DLD1 (cell line): ENCODE measurements around the gene GFM1.

Experiments used
- in situ Hi-C: cut with HindIII; loops from 2 replicates; pipeline ENCODE4 v1.10.0; 2017; ENCODE audit warnings: low sequenced_read_pairs

The GFM1 gene

DNA sequence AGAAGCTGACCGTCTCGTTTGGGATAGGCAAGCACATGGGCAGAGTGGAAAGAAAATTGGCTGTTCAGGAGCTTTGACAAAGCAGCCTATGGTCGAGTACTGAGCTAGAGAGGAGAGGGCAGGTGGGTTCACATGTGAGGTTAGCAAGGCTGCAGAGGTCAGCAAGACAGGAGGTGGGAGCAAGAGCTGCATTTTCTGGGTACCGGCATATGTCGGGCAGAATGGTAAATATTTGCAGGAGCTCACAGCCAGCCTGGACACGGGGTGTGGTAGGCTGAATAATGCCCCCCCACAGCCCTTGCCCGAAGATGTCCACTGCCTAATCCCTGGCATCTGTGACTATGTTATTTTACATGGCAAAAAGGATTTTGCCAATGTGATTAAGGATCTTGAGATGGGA is 79.7 kb downstream of the GFM1 start:
- in situ Hi-C loops, result no loop called here

DNA sequence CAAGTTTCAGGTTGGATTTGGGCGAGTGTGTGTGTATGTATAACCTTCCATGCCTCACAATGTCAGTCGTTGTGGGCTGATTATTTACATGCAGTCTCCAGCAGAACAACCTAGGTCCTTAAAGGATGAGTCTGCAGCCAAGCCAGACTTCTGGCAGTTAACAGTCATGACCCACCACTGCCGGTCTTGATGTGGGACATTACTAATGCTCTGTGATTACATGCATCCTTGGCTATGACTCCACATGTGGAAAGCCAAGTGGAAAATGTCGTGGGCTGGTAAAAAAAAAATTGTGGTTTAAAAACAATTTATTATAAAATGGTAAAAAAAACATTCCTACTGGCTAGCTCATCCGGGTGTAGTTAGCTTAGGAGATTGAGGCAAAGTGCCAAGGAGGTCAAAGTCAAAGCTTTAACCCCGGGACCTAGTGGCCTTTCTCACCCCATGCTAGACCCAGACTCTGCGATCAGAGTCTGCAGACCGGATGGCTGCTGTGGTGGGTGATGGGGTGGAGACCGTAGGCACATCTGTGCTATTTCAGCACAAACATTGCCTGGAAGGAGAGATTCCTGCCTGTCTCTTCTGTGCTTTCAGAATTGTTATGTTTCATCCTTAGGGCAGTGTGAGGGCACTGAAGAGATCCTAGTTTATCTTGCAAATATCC is 81.2 kb downstream of the GFM1 start:
- in situ Hi-C loops, result no loop called here

GRCh38 chr3:158727206-158728060 is 83.1 kb downstream of the GFM1 start:
- in situ Hi-C loops, result no loop called here

- in situ Hi-C loops, result no loop called here
Measured at GRCh38 chr3:158728061-158728377, 83.7 kb downstream of the GFM1 start.

DNA sequence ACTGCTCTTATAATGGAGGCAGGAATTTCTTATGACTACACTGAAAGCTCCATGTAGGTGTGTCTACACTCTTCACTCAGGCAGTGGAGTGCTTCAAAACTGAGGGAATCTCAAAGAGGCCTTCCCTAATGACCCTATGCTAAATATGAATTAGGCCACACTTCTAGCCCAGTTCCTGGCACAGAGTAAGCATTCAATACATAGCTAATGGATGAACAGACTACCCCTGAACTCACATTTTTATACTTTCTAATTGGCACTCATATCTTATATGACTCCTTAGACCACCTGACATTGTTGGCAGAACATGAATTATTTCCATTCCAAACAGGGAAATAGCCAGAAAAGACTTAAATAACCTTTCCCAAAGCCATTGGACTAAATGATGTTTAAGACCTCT is 84.5 kb downstream of the GFM1 start:
- in situ Hi-C loops, result no loop called here

GRCh38 chr3:158731486-158731885 is 87.2 kb downstream of the GFM1 start:
- in situ Hi-C loops, result no loop called here

DNA sequence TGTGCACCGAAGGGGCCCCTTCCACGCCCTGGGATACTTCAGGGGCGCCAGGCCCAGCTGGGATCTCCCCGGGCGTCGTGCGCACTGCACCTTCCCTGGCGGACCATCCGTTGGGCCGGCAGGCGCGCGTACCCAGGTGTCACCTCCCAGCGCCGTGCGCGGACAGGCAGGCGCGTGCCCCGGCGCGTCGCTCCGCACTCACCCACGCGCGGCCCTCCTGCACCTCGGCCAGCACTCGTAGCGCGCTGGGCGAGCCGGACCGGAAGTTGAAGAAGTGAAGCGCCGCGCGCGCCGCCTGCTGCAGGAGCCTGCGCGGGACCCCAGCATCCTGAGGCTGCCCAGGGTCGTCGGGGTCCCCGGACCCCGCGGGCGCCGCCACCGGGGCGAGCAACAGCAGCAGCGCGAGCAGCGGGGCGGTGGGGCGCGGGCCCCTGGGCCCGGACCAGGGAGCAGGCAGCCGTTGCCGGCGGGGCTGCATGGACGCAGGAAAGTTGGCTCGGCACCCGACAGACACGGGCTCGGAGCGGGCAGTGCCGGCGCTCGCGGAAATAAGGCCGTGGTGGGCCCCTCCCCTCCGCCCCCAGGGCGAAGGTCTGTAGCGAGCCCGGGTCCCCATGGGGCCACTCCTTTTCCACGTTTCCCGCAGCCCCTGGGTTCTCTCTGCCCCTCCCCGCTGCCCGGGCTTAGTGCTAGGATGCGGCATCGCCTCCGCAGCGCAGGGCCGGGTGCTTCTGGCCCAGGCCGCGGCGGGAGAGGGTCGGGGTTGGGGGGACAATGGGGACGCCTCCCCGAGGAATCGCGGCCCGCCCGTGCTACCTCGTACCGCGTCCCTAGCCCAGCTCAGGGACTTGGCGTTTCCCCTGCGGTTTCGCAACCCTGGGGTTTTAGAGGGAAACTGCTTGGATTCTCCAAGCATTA is 87.9 kb downstream of the GFM1 start, which contains the start of gene RARRES1:
Gene RARRES1, minus strand, starts transcription at position 520 of the 918 bp plus-strand sequence. Its CDS starts 42 bp downstream, at position 478.
- in situ Hi-C loops, result no loop called here

DNA sequence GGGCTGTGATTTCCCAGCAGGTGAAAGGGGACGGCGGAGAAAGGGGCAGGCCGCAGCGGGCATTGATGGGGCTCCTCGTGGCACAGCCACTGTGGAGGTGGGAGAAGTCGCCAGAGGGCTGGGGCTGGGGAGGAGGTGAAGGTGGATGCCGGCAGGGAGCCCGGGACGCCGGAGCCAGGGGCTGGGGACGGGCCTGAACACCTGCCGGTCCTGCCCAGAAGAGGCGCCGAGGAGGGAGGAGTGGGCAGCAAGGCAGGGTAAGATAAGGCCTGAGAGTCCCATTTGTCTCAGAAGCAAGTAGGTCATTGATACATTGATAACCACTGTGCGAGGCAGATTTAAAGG is 88.5 kb downstream of the GFM1 start:
- in situ Hi-C loops, result no loop called here

DNA sequence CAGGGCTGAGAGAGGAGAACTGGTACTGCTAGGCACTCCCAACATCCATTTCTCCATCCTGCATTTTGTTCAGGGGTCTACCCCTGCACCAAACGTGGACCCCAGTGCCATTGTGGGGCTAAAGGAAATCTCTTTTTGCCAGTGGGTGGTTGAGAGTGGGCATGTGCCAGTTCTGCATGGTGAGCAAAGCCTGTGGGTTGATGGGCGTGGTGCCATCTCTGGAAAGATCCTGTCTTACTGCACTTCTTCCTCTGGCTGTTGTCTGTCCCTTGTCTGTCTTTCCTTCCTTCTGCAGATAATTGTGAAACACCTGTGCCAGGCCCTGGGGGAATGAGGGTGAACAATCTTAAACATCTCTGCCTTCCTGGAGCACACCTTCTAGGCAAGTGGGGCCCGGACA is 89.3 kb downstream of the GFM1 start:
- in situ Hi-C loops, result no loop called here

DNA sequence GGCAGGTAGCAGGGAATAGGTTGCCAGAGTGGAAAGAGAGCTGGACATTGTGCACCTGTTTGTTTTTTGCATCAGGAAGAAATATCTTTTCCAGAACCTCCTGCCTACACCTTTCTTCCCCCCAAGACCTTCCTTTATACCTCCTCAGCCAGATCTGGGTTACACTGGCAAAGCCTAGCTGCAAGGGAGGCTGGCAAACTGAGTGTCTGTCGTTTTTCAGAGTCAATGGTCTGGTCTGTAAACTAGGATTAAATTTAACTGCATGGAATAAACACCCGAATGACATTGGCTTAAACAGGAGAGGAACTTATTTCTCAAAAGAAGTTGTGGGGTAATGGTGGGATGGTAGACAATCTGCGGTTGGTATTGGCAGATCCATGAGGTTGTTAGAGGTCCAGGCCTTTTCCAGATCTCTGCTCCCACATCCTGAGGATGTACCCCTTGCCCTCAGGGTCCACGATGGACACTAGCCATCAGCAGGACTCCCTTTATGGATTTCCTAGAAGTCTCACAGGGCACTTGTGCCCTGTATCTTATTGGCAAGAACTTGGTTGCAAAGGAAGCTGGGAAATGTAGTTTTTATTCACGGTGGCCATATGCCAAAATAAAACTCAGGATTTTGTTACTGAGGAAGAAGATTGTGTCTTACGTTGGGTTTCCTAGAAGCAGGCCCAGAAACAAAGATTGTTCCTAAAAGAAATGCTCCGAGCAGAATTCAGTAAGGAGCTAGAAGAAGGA is 91.1 kb downstream of the GFM1 start:
- in situ Hi-C loops, result no loop called here

DNA sequence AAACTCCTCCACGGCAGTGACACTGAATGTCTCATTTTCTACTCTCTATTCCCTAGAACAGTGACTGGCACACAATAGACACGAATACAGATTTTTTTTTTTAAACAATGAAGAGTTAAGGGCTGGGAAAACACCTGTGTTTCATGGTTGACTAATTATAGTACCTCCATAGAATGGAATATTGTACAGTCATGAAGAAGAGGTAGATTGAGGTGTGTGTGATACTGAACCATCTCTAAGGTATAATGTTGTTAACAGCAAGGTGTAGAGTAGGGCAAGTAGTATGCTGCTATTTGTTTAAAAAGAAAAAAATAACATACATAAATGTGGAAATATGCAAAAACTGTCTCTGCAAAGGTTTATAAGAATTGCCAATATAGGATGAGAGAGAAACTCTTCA is 93.1 kb downstream of the GFM1 start:
- in situ Hi-C loops, result no loop called here

DNA sequence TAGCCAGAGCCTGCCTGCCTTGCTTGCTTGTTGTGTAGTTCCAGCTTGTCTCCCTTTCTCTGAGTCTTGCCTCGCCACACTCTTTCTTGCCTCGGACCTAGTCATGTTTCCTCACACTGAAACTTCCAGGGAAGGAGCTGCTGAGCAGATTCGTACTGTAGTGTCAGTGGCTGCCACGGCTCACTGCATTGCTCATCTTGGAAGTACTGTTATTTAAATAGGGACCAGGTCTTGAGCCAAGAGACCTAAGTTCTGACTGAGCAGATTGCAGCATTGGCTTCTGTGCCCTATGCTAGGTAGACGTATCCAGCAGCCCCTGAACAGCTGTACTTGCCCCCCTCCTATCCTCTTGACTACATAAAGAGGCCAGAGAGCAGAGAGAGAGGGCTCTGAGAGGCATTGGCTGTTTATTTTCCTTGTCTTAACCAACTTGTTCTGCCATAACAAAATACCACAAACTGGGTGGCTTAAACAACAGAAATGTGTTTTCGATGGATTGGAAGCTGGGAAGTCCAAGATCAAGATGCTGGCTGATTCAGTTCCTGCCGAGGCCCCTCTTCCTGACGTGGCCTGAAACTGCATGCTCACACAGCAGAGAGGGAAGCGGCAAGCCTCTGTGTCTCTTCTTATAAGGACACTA is 93.8 kb downstream of the GFM1 start:
- in situ Hi-C loops, result no loop called here

DNA sequence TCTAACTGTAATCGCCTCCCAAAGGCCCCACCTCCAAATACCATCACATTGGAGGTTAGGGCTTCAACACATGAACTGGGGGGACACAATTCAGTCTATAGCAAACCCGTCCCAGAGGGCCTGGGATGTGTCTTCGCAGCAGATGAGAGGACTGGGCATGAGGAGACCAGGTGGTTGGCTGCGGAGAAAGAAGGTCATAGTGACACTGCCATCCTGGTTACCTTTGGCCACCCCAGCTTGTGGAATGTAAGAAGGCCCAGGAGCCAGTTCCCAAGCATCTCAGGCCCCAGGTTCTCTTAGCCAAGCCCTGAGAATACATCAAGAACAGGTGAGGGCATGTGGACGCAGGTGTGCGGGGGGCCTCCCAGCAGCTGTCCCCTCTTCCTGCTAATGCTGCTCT is 94.3 kb downstream of the GFM1 start:
- in situ Hi-C loops, result no loop called here

DNA sequence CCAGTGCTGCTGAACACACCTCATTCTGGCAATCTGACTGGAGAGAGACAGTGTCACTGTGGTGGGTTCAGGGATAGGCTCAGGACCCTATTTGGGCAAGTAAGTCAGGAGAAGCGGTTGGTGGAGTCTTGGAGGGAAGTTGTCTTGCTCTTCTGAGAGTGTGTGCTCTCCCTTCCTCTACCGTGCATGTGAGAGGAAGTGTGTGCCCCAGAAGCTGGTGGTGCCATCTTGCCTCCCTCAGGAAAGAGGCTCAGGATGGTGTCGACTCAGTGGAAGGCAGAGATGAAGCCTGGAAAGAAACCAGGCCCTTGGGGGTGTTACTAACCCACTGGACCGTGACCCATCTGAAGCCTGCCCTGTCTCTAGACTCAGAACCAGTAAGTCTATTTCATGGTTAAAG is 94.8 kb downstream of the GFM1 start:
- in situ Hi-C loops, result no loop called here

- in situ Hi-C loops, result no loop called here
Measured at GRCh38 chr3:158739661-158740060, 95.3 kb downstream of the GFM1 start.
